Vagina (tissue), 2 donors: Measurements from ENCODE around the gene COL25A1.

Experiments used
- POLR2A ChIP-seq, 2 donors: fragments of 450-650 bp; IDR thresholded peaks; one replicate each; pipeline ENCODE4 v1.6.1; 2017; ENCODE audit warnings: antibody characterized with exemption in 2 of 2, mild to moderate bottlenecking in 2 of 2, moderate library complexity in 2 of 2
- TF ChIP-seq, protein P1 (sequence below), 3 experiments: fragments of 450-650 bp in 2 of 3; fragments of 200-600 bp in 1 of 3; sonication (generic) in 1 of 3; IDR thresholded peaks; one replicate each; pipeline ENCODE4 v1.5.1; 2017 to 2019; ENCODE audit warnings: antibody characterized with exemption in 3 of 3, mild to moderate bottlenecking in 2 of 3, moderate library complexity in 2 of 3

DNA sequence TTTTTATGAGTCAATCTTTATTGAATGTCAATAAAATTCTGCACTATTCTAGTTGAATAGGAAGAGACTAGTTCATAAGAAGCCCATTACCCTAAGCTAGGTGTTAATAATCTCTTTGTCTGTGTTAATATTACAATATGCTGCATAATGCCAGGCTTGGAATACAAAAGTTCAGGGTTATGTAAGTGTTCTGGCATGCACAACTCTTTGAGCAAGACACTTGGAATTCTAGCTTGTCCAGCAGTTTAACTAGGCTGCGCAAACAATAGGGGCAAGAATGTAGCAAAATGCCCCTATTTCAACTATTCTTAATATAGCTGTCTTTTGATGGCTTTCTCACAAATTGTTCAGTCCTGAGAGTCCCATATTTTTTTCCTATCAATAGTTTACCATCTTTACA lies 508.3 kb downstream of the COL25A1 start:
- TF ChIP-seq, protein P1, sequence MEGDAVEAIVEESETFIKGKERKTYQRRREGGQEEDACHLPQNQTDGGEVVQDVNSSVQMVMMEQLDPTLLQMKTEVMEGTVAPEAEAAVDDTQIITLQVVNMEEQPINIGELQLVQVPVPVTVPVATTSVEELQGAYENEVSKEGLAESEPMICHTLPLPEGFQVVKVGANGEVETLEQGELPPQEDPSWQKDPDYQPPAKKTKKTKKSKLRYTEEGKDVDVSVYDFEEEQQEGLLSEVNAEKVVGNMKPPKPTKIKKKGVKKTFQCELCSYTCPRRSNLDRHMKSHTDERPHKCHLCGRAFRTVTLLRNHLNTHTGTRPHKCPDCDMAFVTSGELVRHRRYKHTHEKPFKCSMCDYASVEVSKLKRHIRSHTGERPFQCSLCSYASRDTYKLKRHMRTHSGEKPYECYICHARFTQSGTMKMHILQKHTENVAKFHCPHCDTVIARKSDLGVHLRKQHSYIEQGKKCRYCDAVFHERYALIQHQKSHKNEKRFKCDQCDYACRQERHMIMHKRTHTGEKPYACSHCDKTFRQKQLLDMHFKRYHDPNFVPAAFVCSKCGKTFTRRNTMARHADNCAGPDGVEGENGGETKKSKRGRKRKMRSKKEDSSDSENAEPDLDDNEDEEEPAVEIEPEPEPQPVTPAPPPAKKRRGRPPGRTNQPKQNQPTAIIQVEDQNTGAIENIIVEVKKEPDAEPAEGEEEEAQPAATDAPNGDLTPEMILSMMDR (IDR thresholded peaks at IDR 0.05) = no peak
- no peak for TF ChIP-seq POLR2A (IDR thresholded peaks at IDR 0.05)
